ENCODE results near the gene BEND4.

BEND4 gene

DNA sequence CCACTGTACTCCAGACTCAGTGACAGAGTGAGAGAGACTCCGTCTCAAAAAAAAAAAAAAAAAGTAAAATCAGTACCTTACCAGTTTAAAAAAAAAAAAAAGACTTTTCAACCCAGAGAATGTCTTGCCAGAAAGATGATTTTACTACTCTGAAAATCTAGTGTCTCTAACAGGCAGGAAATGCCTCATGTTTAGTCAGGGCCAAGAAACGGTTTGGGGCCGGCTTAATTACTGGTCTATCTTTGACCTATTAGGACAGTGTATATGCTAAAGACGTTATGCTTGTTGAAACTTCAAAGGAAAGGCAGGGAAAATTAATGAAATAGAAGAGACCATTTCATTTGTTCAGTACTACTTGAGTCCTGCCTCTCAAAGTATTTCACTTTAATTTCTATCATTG is 9.9 kb downstream of the BEND4 start:
- no peak for DNase-seq (ENCODE audit: insufficient read length, low spot score)
- no peak for TF ChIP-seq POLR2A (IDR thresholded peaks at IDR 0.05; ENCODE audit: low read depth, low read length)
- FAIRE-seq = no peak

DNA sequence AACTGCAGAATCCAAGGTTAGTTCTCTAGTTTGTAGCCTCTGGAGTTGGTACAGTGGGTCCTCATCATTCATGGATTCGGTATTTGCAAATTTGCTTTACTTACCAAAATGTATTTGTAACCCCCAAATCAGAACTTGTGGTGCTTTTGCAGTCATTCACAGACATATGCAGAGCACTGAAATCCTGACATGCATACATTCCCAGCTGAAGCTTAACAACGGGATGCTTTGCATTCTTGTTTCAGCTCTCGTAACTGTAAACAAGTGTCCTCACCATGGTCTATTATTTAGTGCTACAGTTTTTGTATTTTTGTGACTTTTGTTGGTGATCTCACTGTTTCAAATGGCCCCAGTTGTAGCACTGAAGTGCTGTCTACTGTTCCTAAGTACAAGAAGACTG is 16.1 kb downstream of the BEND4 start:
- no peak for FAIRE-seq
- no peak for DNase-seq (ENCODE audit: insufficient read length, low spot score)
- no peak for TF ChIP-seq POLR2A (IDR thresholded peaks at IDR 0.05; ENCODE audit: low read depth, low read length)

GRCh38 chr4:42133006-42133405 is 19.4 kb downstream of the BEND4 start:
- no peak for TF ChIP-seq POLR2A (IDR thresholded peaks at IDR 0.05; ENCODE audit: low read depth, low read length)
- DNase-seq (ENCODE audit: insufficient read length, low spot score) = no peak
- no peak for FAIRE-seq

GRCh38 chr4:42132099-42132498 is 20.4 kb downstream of the BEND4 start:
- no peak for FAIRE-seq
- DNase-seq (ENCODE audit: insufficient read length, low spot score) = no peak
- TF ChIP-seq POLR2A (IDR thresholded peaks at IDR 0.05; ENCODE audit: low read depth, low read length) = no peak

- DNase-seq (ENCODE audit: insufficient read length, low spot score) (no peak), FAIRE-seq (no peak)
- TF ChIP-seq POLR2A (IDR thresholded peaks at IDR 0.05; ENCODE audit: low read depth, low read length) = no peak
Measured at GRCh38 chr4:42123071-42123644, 29.3 kb downstream of the BEND4 start.

- TF ChIP-seq POLR2A (IDR thresholded peaks at IDR 0.05; ENCODE audit: low read depth, low read length) = no peak
- no peak for FAIRE-seq
- no peak for DNase-seq (ENCODE audit: insufficient read length, low spot score)
Measured at GRCh38 chr4:42122237-42122636, 30.2 kb downstream of the BEND4 start.

DNA sequence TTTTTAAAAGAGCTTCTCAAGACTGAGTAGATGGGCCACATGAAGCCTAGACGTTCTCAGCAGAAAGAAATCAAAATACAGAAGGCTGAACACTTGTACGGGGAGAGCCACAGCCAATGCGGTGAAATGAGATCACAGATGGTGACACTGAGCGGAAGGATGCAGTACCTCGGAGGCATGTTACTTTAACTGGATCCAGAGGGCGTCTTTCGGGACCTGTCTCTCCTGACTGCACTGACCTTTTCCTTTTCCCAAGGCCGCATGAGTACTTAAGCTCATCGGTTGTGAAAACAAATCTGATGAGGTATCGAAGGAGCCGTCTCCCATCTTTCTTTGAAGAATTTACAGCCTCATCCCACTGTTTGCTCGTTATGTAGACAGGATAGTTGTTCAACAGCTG is 32.6 kb downstream of the BEND4 start:
- TF ChIP-seq POLR2A (IDR thresholded peaks at IDR 0.05; ENCODE audit: low read depth, low read length) = no peak
- no peak for FAIRE-seq
- no peak for DNase-seq (ENCODE audit: insufficient read length, low spot score)

GRCh38 chr4:42112846-42113245 is 39.6 kb downstream of the BEND4 start:
- FAIRE-seq (no peak), DNase-seq (ENCODE audit: insufficient read length, low spot score) (no peak)
- TF ChIP-seq POLR2A (IDR thresholded peaks at IDR 0.05; ENCODE audit: low read depth, low read length) = no peak

DNA sequence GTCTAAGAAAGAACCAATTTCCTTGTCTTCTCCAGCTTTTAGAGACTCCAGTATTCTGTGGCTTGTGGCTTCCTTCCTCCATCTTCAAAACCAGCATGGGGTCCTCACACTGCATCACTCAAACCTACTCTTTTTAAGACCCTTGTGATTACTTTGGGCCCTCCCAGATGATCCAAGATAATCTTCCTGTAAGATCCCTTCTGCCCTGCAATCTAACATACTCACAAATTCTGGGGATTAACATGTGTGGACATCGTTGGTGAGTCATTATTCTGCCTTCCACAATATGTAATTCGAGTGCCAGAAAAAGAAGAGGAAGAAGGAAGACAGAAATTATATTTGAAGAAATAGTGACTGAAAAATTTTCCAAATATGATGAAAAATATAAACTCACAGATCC is 47.9 kb downstream of the BEND4 start:
- FAIRE-seq (no peak), DNase-seq (ENCODE audit: insufficient read length, low spot score) (no peak)
- no peak for TF ChIP-seq POLR2A (IDR thresholded peaks at IDR 0.05; ENCODE audit: low read depth, low read length)

DNA sequence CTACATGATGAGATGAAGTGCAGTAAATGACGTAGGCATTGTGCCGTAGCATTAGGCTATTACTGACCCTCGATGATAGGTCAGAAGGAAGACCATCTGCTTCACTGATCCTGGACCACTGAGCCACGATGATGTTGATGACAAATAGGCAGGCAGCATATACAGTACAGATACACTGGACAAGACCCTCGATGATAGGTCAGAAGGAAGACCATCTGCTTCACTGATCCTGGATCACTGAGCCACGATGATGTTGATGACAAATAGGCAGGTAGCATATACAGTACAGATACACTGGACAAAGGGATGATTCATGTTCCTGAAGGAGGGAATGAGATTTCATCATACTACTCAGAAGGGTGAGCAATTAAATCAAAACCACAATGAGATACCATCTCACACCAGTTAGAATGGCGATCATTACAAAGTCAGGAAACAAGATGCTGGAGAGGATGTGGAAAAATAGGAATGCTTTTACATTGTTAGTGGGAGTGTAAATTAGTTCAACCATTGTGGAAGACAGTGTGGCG is 50.9 kb downstream of the BEND4 start:
- TF ChIP-seq POLR2A (IDR thresholded peaks at IDR 0.05; ENCODE audit: low read depth, low read length) = no peak
- DNase-seq (ENCODE audit: insufficient read length, low spot score) (no peak), FAIRE-seq (no peak)

DNA sequence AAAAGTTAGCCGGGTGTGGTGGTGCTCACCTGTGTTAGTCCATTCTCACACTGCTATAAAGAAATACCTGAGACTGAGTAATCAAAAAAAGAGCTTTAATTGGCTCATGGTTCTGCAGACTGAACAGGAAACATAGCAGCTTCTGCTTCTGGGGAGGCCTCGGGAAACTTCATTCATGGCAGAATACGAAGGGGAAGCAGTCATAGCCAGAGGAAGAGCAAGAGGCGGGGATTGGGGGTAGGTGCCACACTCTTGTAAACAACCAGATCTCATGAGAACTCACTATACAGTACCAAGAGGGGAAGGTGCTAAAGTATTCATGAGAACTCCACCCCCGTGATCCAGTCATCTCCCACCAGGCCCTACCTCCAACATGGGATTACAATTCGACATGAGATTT is 64.1 kb downstream of the BEND4 start:
- FAIRE-seq (no peak), DNase-seq (ENCODE audit: insufficient read length, low spot score) (no peak)
- TF ChIP-seq POLR2A (IDR thresholded peaks at IDR 0.05; ENCODE audit: low read depth, low read length) = no peak

DNA sequence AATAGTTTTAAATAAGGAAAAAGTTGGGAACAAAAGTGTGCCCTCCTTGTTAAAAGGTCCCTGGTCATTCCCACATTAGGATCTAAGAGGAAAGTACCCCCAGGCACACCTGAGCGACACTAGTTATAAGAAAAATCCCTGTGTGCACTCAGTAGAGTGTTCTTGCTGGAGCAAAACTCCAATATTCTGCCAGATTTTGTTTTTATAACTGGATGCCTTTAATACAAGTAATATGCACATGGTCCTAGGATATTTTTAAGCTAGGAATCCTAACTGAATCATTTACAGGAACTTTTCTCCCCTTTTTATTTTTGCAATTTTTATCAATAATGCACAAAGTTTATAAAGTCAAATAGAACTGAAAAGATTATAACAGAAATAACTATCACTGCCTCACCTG is 68.6 kb downstream of the BEND4 start:
- no peak for TF ChIP-seq POLR2A (IDR thresholded peaks at IDR 0.05; ENCODE audit: low read depth, low read length)
- FAIRE-seq = no peak
- DNase-seq (ENCODE audit: insufficient read length, low spot score) = no peak

DNA sequence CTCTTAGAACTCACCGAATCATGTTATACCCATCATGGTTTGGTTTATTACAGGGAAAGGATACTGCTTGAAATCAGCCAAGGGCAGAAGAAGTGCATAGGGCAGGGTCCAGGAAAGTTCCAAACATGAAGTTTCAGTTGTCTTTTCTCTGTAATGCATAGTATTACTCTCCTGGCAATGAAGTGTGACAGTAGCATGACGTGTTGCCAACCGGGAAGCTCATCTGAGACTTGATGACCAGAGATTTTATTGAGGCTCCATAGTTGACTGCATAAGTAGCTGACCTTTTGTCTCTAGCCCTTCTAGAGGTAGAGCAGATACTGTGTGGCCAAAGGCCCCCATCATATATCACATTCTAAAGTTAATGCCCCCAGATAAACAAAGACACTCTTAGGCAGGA is 72.1 kb downstream of the BEND4 start:
- DNase-seq (ENCODE audit: insufficient read length, low spot score) (no peak), FAIRE-seq (no peak)
- no peak for TF ChIP-seq POLR2A (IDR thresholded peaks at IDR 0.05; ENCODE audit: low read depth, low read length)

DNA sequence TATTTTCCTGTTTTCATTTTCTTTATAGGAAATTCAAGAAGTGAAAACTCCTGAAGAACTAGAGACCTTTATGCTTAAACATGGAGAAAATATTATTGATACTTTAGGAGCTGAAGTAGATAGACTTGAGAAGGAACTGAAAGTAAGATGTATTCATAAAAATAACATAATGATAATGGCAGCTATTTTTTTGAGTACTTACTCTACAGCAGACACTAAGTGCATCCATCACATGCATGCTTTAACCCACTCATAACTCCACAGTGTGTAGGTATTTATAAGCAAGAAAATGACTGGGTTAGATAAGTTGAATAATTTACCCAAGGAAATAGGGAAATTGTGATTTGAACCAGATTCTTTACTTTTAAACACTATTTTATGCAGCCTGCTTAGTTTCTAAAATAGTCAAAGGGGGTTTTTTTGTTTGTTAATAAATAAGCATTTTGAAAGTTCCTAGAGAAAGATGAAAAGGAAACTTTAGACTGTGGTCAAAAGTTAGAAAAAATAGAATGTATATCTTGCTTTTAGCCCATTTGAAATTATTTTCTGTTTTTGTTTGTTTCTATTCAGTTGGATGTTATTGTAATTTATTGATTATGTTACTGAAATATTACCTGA is 74.2 kb downstream of the BEND4 start:
- DNase-seq (ENCODE audit: insufficient read length, low spot score) = no peak
- TF ChIP-seq POLR2A (IDR thresholded peaks at IDR 0.05; ENCODE audit: low read depth, low read length) = no peak
- no peak for FAIRE-seq

DNA sequence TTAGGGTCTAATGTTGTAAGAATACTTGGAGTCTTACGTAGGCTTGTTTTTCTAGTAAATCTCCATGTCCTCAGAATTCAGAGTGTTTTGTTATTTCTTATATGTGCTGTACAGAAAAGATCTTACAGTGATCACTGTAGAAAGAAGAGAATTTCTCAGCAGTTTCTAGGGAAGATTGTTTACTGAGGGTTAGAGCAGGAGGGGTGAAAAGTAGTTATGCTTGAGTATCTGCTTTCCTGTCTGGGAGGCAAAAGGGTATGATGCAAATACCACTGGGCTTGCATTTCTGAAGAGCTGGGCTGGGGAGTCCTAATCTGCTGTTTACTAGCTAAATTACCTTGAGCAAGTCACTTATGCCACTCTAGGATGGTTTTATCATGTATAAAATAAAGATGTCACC is 78.2 kb downstream of the BEND4 start:
- TF ChIP-seq POLR2A (IDR thresholded peaks at IDR 0.05; ENCODE audit: low read depth, low read length) = no peak
- FAIRE-seq (no peak), DNase-seq (ENCODE audit: insufficient read length, low spot score) (no peak)
